Activated B cell treated with CpG ODN at 0.5 μM for 24 hours (primary cell): Measurements from ENCODE around the gene ZNF584. TPM values are rescaled to one million over a fixed set of nuclear protein-coding genes. Genes with fewer than 3 reads are reported as not detected.

Source experiments
- ATAC-seq: fragments of 200-7000 bp; cut with Tn5 transposase; one replicate; pipeline ENCODE4 v1.10.0; 2021; ENCODE audit warnings: low read depth, mild to moderate bottlenecking, moderate library complexity
- CTCF ChIA-PET: fragments of 350-600 bp; sonication (Branson Sonifier 250); formaldehyde crosslinking; loops from one replicate; lab custom pipeline; 2021; ENCODE audit warnings: antibody characterized with exemption; lab: Charles Lee
- POLR2A ChIA-PET: fragments of 350-600 bp; sonication (Branson Sonifier 250); formaldehyde crosslinking; loops from one replicate; lab custom pipeline; 2021; ENCODE audit warnings: antibody characterized with exemption; lab: Charles Lee
- DNase-seq: peaks from one replicate; pipeline ENCODE4 v3.0.0; 2022
- H3K27ac Mint-ChIP-seq: one replicate; pipeline ENCODE4 v1.8.0; 2020; ENCODE audit warnings: mixed read lengths
- H3K27me3 Mint-ChIP-seq: one replicate; pipeline ENCODE4 v1.8.0; 2021; ENCODE audit warnings: mixed read lengths
- H3K36me3 Mint-ChIP-seq: one replicate; pipeline ENCODE4 v1.8.0; 2021; ENCODE audit warnings: low read depth, mixed read lengths
- H3K4me1 Mint-ChIP-seq: one replicate; pipeline ENCODE4 v1.8.0; 2021; ENCODE audit warnings: mixed read lengths
- H3K4me3 Mint-ChIP-seq: one replicate; pipeline ENCODE4 v1.8.0; 2020; ENCODE audit warnings: mild to moderate bottlenecking, mixed read lengths
- H3K9me3 Mint-ChIP-seq: one replicate; pipeline ENCODE4 v1.8.0; 2020; ENCODE audit warnings: mixed read lengths
- CTCF ChIP-seq: fragments of 200-600 bp; IDR thresholded peaks from one replicate; pipeline ENCODE4 v1.8.0; 2022; ENCODE audit warnings: antibody characterized with exemption, mild to moderate bottlenecking
- intact Hi-C: fragments of 100-400 bp; cut with micrococcal nuclease; formaldehyde crosslinking; loops from one replicate; pipeline ENCODE4 v1.15.1; 2024
- total RNA-seq: library from RNA; stranded (reverse); gene quantifications from 2 replicates; pipeline ENCODE4 v1.2.3, GENCODE V29; 2022

Gene ZNF584
- total RNA-seq, 1 donor from 2014 or later, result 9.6 TPM

DNA sequence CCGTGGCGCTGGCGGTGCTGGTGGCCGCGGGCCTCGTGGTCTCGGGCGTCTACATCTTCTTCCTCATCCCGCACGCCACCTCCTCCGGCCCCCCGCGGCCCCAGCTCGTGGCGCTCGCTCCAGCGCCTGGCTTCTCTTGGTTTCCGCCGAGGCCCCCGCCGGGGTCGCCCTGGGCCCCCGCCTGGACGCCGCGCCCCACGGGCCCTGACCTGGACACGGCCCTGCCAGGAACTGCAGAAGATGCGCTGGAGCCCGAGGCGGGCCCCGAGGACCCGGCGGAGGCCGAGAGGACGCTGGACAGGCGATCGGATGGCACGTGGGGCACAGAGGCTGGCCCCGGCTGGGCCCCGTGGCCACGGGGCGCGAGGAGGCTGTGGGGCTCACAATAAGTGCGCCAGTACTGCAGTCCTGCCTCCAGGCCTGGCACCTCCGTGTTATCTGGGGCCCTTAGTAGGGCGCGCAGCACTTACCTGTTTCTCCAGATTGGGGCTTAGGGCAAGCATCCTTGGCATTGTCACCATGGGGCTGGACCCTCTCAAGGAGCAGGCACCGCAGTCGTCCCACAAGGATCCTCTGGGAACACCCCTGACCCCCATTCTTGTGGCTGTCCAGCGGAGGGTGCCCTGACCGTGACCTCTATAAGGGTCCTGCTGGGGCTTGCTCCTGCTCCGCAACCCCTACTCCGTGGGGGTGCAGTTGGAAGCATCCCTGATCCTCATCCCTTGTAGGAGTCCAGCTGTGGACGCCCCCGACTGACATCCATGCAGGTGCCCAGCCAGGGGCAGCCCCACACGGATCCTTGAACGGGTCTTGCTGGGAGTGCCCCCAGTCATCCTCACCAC lies 11.5 kb upstream of the ZNF584 start:
- Mint-ChIP-seq H3K9me3 (no peaks in the 10 kb centered on the region), H3K4me3 (no peak overlapping the region), H3K27me3 (peaks cover 7% of the 10 kb centered on the region), H3K4me1 (peaks cover 16% of the 10 kb centered on the region), H3K27ac (no peak overlapping the region), H3K36me3 (peaks cover 36% of the 10 kb centered on the region)
- ChIA-PET CTCF (no interaction called here), POLR2A (interaction anchor here (1.3 kb wide), 1 partner anchor 10 kb away, joined by 3 read pairs; the partner anchor contains the start of gene RPS5)
- no peak for TF ChIP-seq CTCF
- DNase-seq (no peak), ATAC-seq (no peak)
- intact Hi-C loops, result no loop called here

GRCh38 chr19:58397533-58398037 lies 10.9 kb upstream of the ZNF584 start:
- intact Hi-C loops, result no loop called here
- no peak overlapping the region for H3K27ac Mint-ChIP-seq
- H3K4me3 Mint-ChIP-seq, result no peak overlapping the region
- H3K4me1 Mint-ChIP-seq, result peaks cover 16% of the 10 kb centered on the region
- TF ChIP-seq CTCF, result no peak
- no peaks in the 10 kb centered on the region for H3K9me3 Mint-ChIP-seq
- ChIA-PET POLR2A (no interaction called here), CTCF (no interaction called here)
- H3K36me3 Mint-ChIP-seq, result peaks cover 30% of the 10 kb centered on the region
- H3K27me3 Mint-ChIP-seq, result peaks cover 7% of the 10 kb centered on the region
- no peak for ATAC-seq
- DNase-seq, result no peak

- no peak overlapping the region for H3K27ac Mint-ChIP-seq
- ChIA-PET CTCF (no interaction called here), POLR2A (no interaction called here)
- ATAC-seq (no peak), DNase-seq (no peak)
- peaks cover 25% of the 10 kb centered on the region for H3K36me3 Mint-ChIP-seq
- H3K4me3 Mint-ChIP-seq, result no peak overlapping the region
- peaks cover 16% of the 10 kb centered on the region for H3K4me1 Mint-ChIP-seq
- no peak for TF ChIP-seq CTCF
- peaks cover 7% of the 10 kb centered on the region for H3K27me3 Mint-ChIP-seq
- no peaks in the 10 kb centered on the region for H3K9me3 Mint-ChIP-seq
- intact Hi-C loops, result no loop called here
Observed at GRCh38 chr19:58398087-58398486, 10.4 kb upstream of the ZNF584 start.

DNA sequence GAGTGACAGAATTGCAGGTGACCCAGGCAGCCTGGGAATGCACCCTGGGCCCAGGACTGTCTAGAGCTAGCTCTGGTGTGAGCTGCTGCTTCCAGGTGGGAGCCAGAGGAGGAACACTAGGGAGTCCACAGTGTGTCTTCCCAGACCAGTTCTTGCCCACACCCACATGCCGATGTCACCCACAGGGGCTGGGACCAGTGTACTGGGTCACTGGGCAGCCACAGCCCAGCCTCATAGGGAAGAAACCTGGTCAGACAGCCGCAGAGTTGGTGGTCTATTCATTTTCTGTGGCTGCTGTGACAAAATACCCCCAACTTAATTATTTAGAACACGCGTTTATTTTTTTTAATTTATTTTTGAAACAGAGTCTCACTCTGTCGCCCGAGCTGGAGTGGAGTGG lies 9.9 kb upstream of the ZNF584 start:
- no peak for TF ChIP-seq CTCF
- Mint-ChIP-seq H3K4me1 (peaks cover 16% of the 10 kb centered on the region), H3K9me3 (no peaks in the 10 kb centered on the region), H3K27ac (no peak overlapping the region), H3K27me3 (peaks cover 7% of the 10 kb centered on the region), H3K36me3 (peaks cover 20% of the 10 kb centered on the region), H3K4me3 (no peak overlapping the region)
- POLR2A ChIA-PET, result no interaction called here
- no peak for ATAC-seq
- intact Hi-C loops, result no loop called here
- DNase-seq, result no peak
- CTCF ChIA-PET, result no interaction called here

- no peaks in the 10 kb centered on the region for H3K9me3 Mint-ChIP-seq
- POLR2A ChIA-PET, result interaction anchor here (1.1 kb wide), 1 partner anchor 38 kb away, joined by 3 read pairs; no protein-coding TSS in a partner anchor
- CTCF ChIA-PET, result no interaction called here
Observed at GRCh38 chr19:58399903-58400302, 8.5 kb upstream of the ZNF584 start.

More at GRCh38 chr19:58399903-58400302, 8.5 kb upstream of the ZNF584 start:
- Mint-ChIP-seq H3K27me3 (peaks cover 7% of the 10 kb centered on the region), H3K36me3 (peaks cover 7% of the 10 kb centered on the region), H3K4me3 (peak overlapping the region; percentile 92), H3K4me1 (peaks cover 15% of the 10 kb centered on the region), H3K27ac (no peak overlapping the region)
- intact Hi-C loops, result loop anchor here (2.0 to 10.0 kb wide), 2 partner anchors 67 to 305 kb away; partner anchors contain the start of genes ZNF324 and ZSCAN18
- TF ChIP-seq CTCF, result no peak
- ATAC-seq, result no peak
- DNase-seq, result no peak
